ENCODE measurements around the gene STAT4.
"Not testable (repeated sequence)": the region's sequence is repeated elsewhere in the genome, so short reads cannot be mapped to it uniquely, and the experiment has no call there.

STAT4 gene

GRCh38 chr2:190996338-190996946 is 154.4 kb downstream of the STAT4 start:
- no peak for DNase-seq (ENCODE audit: low read depth, low spot score)

DNA sequence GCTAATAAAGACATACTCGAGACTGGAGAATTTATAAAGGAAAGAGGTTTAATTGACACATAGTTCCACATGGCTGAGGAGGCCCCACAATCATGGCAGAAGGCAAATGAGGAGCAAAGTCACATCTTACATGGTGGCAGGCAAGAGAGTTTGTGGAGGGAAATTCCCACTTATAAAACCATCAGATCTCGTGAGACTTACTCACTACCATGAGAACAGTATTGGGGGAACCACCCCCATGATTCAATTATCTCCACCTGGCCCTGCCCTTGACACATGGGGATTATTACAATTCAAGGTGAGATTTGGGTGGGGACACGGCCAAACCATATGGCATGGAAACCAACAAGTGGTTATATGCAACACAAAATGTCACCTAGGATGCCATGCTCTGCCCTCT is 155.5 kb downstream of the STAT4 start:
- DNase-seq (ENCODE audit: low read depth, low spot score), result not testable (repeated sequence)

- no peak for DNase-seq (ENCODE audit: low read depth, low spot score)
Measured at GRCh38 chr2:190994148-190994547, 156.6 kb downstream of the STAT4 start.

DNA sequence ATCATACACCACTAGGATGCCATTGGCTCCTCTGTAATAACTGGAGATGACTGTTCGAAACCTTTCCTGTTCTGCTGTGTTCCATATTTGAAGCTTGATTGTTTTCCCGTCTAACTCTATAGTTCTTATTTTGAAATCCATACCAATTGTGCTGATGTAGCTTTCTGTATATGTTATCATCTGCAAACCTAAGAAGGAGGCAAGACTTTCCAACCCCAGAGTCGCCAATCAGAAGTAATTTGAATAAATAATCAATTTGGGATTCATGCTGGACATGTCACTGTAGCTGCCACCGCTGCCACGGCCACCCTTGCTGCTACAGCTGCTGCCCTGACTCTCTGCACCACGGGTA is 157.5 kb downstream of the STAT4 start:
- no peak for DNase-seq (ENCODE audit: low read depth, low spot score)

- DNase-seq (ENCODE audit: low read depth, low spot score), result no peak
Measured at GRCh38 chr2:190990132-190990531, 160.7 kb downstream of the STAT4 start.

- no peak for DNase-seq (ENCODE audit: low read depth, low spot score)
Measured at GRCh38 chr2:190988910-190989309, 161.9 kb downstream of the STAT4 start.

DNA sequence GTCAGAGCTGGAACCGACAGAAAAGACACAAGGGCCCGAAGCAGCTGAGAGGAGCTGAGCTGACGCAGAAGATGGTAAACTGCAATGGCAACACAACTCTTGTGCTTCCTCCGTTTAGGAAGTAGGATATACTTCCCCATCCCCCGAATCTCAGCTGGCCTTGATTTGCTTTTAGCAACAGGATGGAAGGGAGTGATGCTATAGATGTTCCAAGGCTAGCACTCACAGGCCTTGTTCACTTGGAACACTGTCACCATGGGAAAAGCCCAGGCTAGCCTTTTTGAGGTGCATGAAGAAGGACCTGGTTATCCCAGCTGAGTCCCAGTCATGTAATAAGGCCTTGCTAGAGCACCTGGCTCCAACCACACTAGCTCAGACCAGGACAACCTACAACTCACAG is 162.9 kb downstream of the STAT4 start:
- DNase-seq (ENCODE audit: low read depth, low spot score), result no peak

DNA sequence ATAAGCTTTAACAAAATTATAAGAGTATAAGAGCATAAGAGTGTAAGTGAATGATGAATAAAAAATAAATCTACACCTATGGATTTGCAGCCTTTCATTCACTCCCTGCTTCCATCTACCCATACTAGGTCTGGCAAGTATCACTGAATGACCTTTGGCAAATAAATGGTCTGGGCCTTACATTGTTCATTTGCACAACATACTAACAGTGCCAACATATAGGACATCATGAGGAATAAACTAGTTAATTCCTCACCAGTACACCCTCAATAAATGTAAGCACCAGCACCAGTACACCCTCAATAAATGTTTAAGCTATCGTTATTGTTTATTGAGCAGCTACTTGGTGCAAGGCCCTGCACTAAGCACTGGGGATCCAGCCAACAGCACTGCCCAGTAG is 163.7 kb downstream of the STAT4 start:
- DNase-seq (ENCODE audit: low read depth, low spot score), result no peak

DNA sequence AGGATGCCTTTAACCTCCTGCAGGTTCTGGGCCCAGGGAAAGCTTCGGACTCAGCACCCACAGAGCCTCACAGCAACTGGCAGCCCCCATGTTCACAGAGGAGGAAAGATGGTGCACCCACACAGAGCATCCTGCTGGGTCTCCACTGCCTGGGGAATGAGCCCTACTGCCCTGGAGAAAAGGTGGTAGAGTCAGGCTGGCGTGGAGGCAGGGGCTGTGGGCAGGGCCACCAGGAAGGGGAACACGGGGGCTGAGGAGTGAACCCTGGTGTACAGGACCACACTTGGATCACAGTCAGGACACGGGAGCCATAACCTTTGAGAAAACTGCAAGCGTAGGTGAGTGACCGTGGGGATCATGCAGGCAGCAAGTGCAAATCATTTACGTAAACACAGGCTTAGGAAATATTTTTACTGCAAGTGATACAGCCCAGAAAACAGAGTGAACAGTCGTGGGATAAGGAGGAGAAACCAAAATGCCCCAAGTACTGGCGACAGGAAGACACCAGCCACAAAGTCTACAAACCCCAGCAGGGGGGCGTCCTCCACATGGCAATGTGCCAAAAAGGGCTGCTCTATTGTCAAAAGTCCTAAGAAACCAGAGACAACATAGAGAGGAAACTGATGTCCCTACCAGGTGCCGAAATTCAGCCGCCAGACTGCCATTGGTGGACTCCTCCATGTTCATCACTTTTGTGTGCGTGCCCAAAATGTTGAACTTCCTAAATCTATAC is 164.4 kb downstream of the STAT4 start:
- no peak for DNase-seq (ENCODE audit: low read depth, low spot score)

DNA sequence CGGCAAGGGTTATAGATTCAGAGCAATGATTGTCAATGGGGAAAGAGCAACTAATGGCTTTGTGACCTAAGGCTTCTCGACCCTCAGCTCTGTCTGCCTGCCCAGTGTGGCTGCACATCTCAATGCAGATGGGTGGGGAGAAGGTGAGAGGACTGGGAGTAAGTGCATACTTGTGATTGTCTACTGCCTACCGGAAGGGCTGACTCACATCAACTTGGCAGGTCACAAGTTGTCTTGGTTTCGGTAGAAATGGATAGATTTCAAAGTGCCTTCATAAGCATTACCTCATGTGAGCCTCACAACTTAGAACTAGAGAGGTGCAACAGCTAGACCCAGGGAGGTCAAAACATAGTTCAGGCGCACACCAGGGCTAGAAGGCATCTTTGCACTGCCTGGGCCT is 166.2 kb downstream of the STAT4 start:
- DNase-seq (ENCODE audit: low read depth, low spot score), result no peak

- DNase-seq (ENCODE audit: low read depth, low spot score), result no peak
Measured at GRCh38 chr2:190982262-190983034, 168.3 kb downstream of the STAT4 start.

DNA sequence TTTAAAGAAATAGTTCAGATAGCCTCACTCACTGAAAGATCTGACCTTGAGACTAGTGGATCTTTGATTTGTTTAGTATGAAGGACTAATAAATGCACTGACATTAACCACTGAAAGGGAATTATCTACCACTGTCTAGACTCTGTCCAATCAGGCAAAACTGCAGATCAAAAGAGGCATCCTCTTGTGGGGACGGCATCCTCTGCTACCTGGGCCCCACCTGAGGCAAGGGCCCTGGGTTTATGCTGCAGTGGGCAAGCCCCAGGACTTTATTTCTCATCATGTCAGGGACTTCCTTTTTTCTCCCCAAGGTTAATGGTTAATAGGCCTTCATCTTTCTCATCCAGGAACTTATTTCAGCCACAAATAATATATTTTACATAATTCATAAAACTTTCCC is 169.1 kb downstream of the STAT4 start:
- no peak for DNase-seq (ENCODE audit: low read depth, low spot score)

DNA sequence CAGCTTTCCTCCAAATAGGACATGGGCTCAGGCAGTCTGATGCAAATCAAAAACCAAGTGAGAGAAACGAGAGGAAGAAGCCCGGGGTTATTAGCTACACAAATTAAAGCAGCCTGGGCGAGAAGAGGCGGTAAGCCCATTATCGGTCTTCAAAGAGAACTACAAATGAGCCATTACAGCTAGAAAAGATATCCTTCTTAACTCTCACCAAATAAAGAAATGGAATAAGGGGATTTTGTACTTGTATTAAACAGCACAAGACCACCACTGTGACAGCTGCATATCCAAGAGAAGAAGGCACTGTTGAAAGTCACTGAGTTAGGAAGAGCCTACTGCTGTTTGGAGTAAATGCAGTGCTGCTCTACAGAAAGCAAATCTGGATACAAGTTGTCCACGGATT is 169.5 kb downstream of the STAT4 start:
- DNase-seq (ENCODE audit: low read depth, low spot score), result no peak

- no peak for DNase-seq (ENCODE audit: low read depth, low spot score)
Measured at GRCh38 chr2:190980630-190981209, 170.1 kb downstream of the STAT4 start.

- DNase-seq (ENCODE audit: low read depth, low spot score), result peak; percentile 88
Measured at GRCh38 chr2:190979906-190980629, 170.7 kb downstream of the STAT4 start.

All from smooth muscle cell of the brain vasculature (primary cell).